ENCODE measurements around the gene CYLD. TPM values are rescaled to one million over a fixed set of nuclear protein-coding genes. Genes with fewer than 3 reads are reported as not detected.
A peak's percentile ranks its signal among the peaks of the same experiment; 100 is the strongest.

CYLD gene
- total and polyA plus RNA-seq, 12 donors, result 17.5 to 78.3 (median 48.7) TPM

GRCh38 chr16:50699326-50700159 lies 42.3 kb upstream of the CYLD start:
- H3K4me3 ChIP-seq, result no peak overlapping the region
- peaks cover 12 to 28% of the 10 kb centered on the region in 2 donors for H3K4me1 ChIP-seq (replicated peaks in 1 of 2)
- H3K27ac ChIP-seq, result no peak overlapping the region
- WGBS, 4 donors, result 80 to 89% (median 84%) methylated on average over 10 to 19 of the region's 19 CpGs
- H3K27me3 ChIP-seq, result no peaks in the 10 kb centered on the region
- intact Hi-C loops (cut with DNase I), result loop anchor here in 1 of 2 donors (10.0 kb wide), 1 partner anchor 105 kb away; no protein-coding TSS in a partner anchor
- peaks cover 0 to 8% (median 0%) of the 10 kb centered on the region in 3 donors for H3K9me3 ChIP-seq (replicated peaks in 1 of 3)
- TF ChIP-seq POLR2A (IDR thresholded peaks at IDR 0.05), result no peak
- TF ChIP-seq CTCF (IDR thresholded peaks at IDR 0.05), result no peak
- H3K36me3 ChIP-seq (replicated peaks in 1 of 2), result no peaks in the 10 kb centered on the region
- DNase-seq, result peak in 1 of 7 donors; percentile 13

GRCh38 chr16:50702725-50703124 lies 39.2 kb upstream of the CYLD start:
- intact Hi-C loops (cut with DNase I), result no loop called here

GRCh38 chr16:50704245-50704644 lies 37.6 kb upstream of the CYLD start:
- intact Hi-C loops (cut with DNase I), result no loop called here
- Histone ChIP-seq H3K36me3 (replicated peaks in 1 of 2) (no peaks in the 10 kb centered on the region), H3K9me3 (replicated peaks in 1 of 3) (peaks cover 0 to 15% (median 0%) of the 10 kb centered on the region in 3 donors), H3K4me3 (no peak overlapping the region), H3K4me1 (replicated peaks in 1 of 2) (no peaks in the 10 kb centered on the region), H3K27me3 (no peaks in the 10 kb centered on the region), H3K27ac (no peak overlapping the region)
- DNase-seq, result no peak
- TF ChIP-seq POLR2A (IDR thresholded peaks at IDR 0.05) (no peak), CTCF (IDR thresholded peaks at IDR 0.05) (no peak)
- WGBS, 4 donors, result 76 to 96% (median 82%) methylated on average over 1 of the region's 1 CpG

More at GRCh38 chr16:50702725-50703124, 39.2 kb upstream of the CYLD start:
- 81 to 96% (median 93%) methylated on average over 3 of the region's 3 CpGs for WGBS, 4 donors
- no peak overlapping the region for H3K27ac ChIP-seq
- TF ChIP-seq CTCF (IDR thresholded peaks at IDR 0.05) (no peak), POLR2A (IDR thresholded peaks at IDR 0.05) (no peak)
- H3K27me3 ChIP-seq, result no peaks in the 10 kb centered on the region
- no peak overlapping the region for H3K4me3 ChIP-seq
- no peak for DNase-seq
- peaks cover 7% of the 10 kb centered on the region in 2 donors for H3K4me1 ChIP-seq (replicated peaks in 1 of 2)
- H3K9me3 ChIP-seq (replicated peaks in 1 of 3), result peaks cover 0 to 15% (median 0%) of the 10 kb centered on the region in 3 donors
- H3K36me3 ChIP-seq (replicated peaks in 1 of 2), result no peaks in the 10 kb centered on the region

GRCh38 chr16:50705436-50706110 lies 36.3 kb upstream of the CYLD start:
- Histone ChIP-seq H3K36me3 (replicated peaks in 1 of 2) (no peaks in the 10 kb centered on the region), H3K9me3 (replicated peaks in 1 of 3) (peaks cover 0 to 15% (median 0%) of the 10 kb centered on the region in 3 donors), H3K27ac (no peak overlapping the region), H3K4me3 (no peak overlapping the region), H3K27me3 (no peaks in the 10 kb centered on the region), H3K4me1 (replicated peaks in 1 of 2) (no peaks in the 10 kb centered on the region)
- no peak for DNase-seq
- 76 to 83% (median 80%) methylated on average over 5 of the region's 5 CpGs for WGBS, 4 donors
- TF ChIP-seq CTCF (IDR thresholded peaks at IDR 0.05) (no peak), POLR2A (IDR thresholded peaks at IDR 0.05) (no peak)
- intact Hi-C loops (cut with DNase I), result no loop called here

Measured in adrenal gland (tissue), 12 donors.